ENCODE results near the gene CLEC6A.

GRCh38 chr12:8455727-8456360 is at the start of gene CLEC6A:
- TF ChIP-seq, protein P1, sequence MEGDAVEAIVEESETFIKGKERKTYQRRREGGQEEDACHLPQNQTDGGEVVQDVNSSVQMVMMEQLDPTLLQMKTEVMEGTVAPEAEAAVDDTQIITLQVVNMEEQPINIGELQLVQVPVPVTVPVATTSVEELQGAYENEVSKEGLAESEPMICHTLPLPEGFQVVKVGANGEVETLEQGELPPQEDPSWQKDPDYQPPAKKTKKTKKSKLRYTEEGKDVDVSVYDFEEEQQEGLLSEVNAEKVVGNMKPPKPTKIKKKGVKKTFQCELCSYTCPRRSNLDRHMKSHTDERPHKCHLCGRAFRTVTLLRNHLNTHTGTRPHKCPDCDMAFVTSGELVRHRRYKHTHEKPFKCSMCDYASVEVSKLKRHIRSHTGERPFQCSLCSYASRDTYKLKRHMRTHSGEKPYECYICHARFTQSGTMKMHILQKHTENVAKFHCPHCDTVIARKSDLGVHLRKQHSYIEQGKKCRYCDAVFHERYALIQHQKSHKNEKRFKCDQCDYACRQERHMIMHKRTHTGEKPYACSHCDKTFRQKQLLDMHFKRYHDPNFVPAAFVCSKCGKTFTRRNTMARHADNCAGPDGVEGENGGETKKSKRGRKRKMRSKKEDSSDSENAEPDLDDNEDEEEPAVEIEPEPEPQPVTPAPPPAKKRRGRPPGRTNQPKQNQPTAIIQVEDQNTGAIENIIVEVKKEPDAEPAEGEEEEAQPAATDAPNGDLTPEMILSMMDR (IDR thresholded peaks at IDR 0.05): no peak
- TF ChIP-seq POLR2AphosphoS5 (IDR thresholded peaks at IDR 0.05): no peak
- TF ChIP-seq POLR2A (IDR thresholded peaks at IDR 0.05): no peak
- no peak for TF ChIP-seq EP300 (IDR thresholded peaks at IDR 0.05)

All from gastroesophageal sphincter (tissue), 3 donors.